Putamen (tissue), 1 donor: ENCODE measurements around the gene SH3BP2.

Experiments
- DNase-seq: peaks from one replicate; pipeline ENCODE4 v3.0.0-alpha.2; 2016; ENCODE audit warnings: low spot score

SH3BP2 gene

DNA sequence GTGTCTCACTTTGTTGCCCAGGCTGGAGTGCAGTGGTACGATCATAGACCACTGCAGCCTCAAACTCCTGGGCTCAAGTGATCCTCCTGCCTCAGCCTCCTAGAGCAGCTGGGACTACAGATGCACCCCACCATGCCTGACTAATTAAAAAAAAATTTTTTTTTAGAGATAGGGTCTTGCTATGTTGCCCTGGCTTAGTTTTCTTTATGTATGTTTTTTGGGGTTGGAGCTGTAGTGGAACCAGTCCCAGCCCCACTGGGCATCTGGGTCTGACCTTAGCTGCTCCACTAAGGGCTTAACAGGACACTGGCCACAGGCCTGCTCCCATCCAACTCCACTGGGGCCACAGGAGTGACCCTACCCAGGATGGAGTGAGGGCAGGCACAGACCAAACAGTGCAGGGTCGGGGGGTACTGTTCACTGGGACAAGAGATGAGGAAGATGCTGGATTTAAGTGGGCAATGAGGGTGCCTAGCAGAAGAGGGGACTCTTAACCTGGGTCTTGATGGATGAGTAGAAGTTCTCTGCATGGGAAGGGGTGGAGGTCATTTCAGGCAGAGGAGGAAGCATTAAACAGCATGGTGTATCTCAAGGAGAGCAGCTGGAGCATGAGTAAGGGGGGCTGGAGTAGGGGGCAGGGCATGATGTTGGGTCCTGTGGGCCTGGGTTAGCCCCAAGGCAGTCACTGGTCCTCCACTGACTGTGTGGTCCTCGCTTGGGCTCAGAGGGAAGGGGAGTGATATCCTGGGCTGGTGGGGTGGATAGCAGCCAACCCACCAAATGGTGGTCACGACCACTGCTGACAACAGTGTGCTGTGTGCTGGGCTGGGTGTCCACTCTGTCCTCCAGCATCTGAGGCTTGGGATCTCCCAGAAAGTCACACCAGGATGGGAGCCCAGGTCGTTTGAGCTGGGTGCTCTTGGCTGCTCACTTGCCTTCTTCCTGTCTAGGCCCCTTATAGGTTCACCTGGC, 26.6 kb downstream of the SH3BP2 start:
- DNase-seq = no peak

DNA sequence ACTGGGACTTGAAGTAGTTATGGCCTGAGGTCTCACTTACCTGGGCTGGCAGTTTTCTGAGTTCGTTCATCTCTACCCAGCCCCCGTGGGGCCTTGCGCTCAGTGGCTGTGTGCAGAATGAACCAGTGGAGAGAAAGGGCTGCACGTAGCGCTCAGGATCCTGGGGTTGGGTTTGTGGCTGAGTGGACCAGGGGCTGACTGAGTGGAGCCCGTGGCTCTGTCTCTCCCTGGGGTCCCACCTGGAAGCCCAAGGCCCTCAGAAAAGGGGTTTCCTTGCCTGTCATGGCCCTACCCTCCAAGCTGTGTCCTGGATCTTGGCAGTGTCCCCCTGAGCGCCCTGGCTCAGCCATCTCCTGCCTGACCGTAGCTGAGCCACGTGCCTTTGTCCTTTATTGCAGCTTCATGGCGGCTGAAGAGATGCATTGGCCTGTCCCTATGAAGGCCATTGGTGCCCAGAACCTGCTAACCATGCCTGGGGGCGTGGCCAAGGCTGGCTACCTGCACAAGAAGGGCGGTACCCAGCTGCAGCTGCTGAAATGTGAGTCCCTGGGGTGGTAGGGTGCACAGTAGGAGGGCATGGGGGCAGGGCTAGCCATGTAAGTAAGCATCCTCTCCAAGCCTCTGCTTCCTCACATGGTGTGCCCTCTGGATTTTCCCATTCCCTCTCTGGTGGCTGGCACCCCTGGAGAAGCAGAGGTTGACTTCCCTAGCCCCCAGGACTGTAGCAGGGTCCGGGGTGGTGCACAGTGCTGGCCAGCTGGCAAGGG, 27.5 kb downstream of the SH3BP2 start:
- no peak for DNase-seq

DNA sequence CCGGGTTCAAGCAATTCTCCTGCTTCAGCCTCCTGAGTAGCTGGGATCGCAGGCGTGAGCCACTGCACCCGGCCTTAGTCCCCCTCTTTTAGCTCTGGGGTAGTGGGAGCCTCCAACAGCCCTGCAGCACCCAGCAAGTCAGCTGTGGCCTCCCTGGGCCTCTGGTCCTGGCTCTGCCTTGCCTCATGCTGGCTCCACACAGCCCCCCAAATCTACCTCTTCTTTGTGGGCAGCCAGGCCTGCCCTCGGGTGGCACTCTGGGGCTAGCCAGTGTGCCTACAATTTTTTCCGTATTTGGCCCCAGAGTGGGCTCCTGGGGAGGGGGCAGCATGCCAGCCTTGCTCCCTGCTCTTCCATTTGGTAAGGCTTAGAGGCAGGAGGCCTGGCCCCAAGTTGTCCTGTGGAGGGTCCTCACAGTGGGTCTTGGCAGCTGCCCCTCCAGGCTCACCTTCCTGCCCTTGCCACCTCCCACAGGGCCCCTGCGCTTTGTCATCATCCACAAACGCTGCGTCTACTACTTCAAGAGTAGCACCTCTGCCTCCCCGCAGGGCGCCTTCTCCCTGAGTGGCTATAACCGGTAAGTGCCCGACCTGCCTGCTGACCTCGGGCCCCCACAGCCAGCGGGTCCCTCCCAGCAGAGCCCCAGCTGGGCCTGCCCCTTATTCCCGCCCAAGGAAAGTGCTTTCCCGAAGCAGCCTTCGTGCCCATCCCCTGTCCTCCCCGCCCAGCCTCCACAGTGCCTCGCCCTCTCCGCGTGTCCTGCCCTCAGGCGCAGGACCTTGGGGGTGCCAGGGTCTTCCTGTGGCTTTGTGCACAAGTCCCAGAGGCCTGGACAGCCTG, 29.8 kb downstream of the SH3BP2 start:
- no peak for DNase-seq

DNA sequence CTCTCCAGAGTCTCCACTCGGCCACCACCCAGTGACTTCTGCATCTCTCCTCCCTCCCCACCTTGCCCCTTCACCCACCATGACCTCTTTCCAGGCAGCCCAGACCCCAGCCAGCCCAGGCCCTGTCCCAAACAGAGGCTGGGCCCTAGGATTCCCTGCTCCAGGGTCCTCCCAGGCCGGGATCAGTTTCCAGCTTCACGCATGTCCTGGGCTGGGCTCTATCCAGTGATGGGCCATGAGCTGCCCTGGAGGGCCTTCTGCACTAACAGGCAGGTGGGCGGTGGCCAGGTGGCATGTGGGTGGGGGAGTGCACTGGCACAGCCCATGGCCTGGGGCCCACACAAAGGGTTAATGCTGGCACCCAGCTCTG, 30.4 kb downstream of the SH3BP2 start:
- no peak for DNase-seq

DNA sequence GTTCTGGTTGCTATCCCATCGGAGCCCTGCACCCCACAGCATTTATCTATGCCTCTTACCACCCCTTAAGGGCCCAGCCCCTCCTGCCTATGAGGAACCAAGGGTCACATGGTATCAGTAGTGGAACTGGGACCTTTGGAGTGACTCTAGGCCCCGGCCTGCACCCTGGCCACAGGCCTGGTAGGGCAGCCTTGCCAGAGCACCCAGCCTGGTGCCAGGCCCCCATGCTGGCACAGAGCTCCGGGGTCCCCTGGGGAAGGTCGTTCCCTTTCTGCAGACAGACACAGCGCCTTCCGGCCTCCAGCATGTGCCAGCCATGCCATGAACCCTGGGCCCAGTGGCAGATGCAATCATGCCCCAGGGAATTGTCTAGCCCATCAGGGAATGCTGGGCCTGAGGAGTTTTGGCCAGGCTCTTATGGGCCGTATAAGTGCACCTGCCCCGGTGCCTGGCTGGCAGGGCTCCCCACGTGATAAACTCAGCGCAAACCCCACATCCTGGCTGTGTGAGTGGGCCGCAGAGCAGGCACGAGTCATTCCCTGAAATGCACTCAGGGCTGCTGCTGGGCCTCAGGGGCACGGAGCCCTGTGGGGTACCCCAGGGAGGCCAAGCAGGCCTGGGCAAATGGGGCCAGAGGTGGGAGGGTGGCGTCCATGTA, 30.9 kb downstream of the SH3BP2 start:
- DNase-seq = no peak

- no peak for DNase-seq
Measured at GRCh38 chr4:2824329-2824835, 31.5 kb downstream of the SH3BP2 start.

DNA sequence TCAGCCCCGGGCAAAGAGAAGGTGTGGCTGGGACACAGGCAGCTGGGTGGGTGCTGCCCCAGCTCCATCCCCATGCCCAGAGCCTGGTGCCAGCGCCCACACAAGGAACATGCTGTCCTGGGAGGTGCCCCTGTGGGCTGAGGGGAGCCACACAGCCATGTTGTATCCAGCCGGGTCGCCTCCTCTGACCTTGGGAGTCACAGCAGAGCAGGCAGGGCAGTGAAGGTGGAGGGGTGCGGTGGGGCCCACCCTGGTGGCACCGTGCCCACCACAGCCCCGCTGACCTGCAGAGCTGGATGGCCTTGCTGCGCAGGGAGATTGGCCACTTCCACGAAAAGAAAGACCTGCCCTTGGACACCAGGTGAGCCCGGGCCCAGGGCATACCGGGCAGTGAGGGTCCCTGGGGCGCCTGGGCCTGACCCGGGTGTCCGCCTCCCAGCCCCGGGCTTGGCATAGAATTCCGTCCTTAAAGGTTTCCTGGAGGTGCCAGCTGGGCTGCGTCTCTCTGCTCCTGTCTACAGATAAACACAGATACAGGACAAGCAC, 32.0 kb downstream of the SH3BP2 start:
- no peak for DNase-seq

GRCh38 chr4:2825740-2826139, 32.9 kb downstream of the SH3BP2 start:
- no peak for DNase-seq

GRCh38 chr4:2827071-2827873, 34.4 kb downstream of the SH3BP2 start:
- no peak for DNase-seq

DNA sequence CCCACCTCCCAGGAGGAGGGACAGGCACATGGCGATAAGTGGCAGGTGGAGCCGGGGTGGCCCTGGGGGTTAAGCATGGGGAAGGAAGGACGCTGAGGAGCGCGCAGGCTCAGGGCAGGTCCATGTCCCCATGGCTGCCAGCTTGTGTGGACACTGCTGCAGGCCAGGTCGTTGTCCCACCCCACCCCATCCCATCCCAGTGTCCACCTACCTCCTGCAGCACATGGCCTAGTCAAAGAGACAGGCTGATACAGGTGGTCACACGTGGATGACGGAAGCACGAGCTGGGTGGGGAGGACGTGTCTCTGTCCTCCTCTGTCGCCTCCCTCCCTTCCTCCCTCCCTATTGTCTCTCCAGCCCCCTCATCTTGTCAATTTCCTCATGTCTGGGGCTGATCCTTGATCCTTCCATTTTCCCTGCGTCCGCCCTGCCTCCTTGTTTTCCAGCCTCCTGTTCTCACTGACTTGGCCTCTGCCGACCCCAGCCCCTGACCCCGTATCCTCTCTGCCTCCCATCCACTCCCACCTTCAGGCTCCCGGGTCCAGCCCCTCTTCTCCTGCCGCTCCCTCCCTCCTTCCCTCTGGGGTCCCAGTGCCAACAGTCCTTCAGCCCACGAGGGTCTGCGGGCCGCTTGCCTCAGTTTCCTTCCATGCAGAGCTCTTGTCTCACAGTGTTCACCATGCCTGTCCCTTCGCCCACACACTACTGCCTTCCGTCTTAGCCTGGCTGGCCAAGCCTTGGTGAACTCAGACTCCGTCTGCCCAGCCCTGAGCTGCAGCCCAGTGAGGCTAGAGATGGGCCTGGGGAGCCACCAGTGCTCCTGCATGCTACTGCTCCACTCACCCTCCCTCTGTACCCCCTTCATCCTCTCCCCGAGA, 35.2 kb downstream of the SH3BP2 start:
- no peak for DNase-seq

DNA sequence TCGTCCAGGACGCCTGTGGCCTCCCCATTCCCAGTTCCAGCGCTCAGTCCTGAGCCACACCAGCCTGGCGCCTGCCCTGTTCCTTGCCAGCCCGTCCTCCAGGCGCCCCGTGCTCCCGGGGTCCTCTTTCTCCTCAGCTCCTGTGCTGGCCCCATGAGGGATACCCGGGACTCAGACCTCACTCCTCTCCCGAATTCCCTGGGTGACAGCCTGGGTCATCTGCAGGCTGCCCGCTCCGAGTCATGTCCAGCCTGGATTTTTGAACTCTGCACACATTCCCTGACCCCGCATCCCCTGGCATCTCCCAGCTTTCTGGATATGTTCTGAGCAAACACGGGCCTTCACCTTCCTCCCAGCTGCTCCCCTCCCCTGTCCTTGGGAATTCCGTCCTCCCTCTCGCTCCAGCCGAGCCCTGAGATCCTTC, 35.9 kb downstream of the SH3BP2 start:
- DNase-seq = no peak

GRCh38 chr4:2829321-2829932, 36.5 kb downstream of the SH3BP2 start:
- no peak for DNase-seq

- no peak for DNase-seq
Measured at GRCh38 chr4:2829933-2830451, 37.1 kb downstream of the SH3BP2 start.

GRCh38 chr4:2830632-2831610, 38.0 kb downstream of the SH3BP2 start:
- no peak for DNase-seq

DNA sequence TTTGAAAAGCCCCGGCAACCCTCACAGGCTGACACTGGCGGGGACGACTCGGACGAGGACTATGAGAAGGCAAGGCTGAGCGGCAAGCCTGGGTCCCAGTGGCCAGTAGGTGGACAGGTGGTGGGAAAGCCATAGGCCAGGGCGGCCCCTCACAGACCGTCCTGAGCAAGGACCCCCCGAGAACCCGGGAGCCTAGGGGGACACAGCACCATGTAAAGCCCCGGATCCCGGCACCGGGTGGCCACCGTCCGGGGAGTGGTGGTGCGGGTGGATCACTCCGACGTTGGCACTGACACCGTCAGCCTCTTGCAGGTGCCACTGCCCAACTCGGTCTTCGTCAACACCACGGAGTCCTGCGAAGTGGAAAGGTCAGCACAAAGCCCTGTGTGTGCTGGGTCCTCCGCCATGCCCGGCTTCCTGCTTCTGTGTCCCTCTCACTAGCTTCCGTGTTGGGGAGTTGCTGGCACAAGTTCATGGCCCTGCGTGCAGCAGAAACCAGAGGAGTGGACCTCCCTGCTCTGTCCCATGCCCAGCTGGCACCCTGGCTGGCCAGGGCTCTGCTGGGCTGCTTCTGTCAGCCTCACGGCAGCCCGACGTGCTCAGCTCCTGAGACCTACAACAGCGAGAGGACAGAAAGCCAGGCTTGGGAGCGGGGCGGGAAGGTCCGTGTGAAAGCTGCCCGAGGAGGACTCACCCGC, 38.9 kb downstream of the SH3BP2 start:
- no peak for DNase-seq

DNA sequence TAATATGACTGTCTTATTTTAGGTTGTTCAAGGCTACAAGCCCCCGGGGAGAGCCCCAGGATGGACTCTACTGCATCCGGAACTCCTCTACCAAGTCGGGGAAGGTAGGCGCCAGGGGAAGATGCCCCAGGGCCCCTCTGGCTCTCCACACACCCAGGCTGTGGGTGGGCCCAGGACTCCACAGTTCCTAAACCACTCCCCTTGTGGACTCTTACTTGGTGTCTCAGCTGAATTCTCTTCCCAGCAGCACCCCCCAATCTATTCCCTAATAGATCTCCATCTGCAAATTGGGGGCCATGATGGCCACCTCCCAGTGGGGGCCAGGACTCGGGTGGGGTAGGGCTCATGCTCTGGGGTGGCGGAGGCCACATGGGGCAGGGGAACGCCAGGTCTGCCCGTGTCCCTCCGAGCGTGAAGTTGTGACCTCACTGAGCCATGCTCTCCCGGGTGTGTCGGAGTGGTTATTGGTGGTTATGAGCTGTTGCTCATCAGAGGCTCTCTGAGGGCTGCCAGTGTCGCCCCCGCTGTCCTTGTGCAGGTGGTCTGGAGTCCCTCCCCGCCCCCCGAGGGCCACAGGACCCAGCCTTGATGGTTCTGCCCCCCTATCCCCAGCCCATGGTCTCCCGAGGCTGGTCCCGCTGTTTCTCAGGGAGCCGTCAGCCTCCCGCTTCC, 39.6 kb downstream of the SH3BP2 start:
- DNase-seq = no peak
